Regular cardiac myocyte (primary cell): ENCODE results near the gene NEFH. TPM values are rescaled to one million over a fixed set of nuclear protein-coding genes. Genes with fewer than 3 reads are reported as not detected.

Experiments
- total RNA-seq: library from RNA; depleted of rRNA; stranded (reverse); fragments of >200 nt; gene quantifications from 2 replicates; pipeline ENCODE4 v1.2.3, GENCODE V29; 2014

NEFH gene, protein sequence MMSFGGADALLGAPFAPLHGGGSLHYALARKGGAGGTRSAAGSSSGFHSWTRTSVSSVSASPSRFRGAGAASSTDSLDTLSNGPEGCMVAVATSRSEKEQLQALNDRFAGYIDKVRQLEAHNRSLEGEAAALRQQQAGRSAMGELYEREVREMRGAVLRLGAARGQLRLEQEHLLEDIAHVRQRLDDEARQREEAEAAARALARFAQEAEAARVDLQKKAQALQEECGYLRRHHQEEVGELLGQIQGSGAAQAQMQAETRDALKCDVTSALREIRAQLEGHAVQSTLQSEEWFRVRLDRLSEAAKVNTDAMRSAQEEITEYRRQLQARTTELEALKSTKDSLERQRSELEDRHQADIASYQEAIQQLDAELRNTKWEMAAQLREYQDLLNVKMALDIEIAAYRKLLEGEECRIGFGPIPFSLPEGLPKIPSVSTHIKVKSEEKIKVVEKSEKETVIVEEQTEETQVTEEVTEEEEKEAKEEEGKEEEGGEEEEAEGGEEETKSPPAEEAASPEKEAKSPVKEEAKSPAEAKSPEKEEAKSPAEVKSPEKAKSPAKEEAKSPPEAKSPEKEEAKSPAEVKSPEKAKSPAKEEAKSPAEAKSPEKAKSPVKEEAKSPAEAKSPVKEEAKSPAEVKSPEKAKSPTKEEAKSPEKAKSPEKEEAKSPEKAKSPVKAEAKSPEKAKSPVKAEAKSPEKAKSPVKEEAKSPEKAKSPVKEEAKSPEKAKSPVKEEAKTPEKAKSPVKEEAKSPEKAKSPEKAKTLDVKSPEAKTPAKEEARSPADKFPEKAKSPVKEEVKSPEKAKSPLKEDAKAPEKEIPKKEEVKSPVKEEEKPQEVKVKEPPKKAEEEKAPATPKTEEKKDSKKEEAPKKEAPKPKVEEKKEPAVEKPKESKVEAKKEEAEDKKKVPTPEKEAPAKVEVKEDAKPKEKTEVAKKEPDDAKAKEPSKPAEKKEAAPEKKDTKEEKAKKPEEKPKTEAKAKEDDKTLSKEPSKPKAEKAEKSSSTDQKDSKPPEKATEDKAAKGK
- under 0.01 and 1.7 TPM in 2 replicates for total RNA-seq

GRCh38 chr22:29479417-29480261, at the start of gene NEFH:
Gene NEFH, plus strand, starts transcription at chr22:29480218. Its CDS starts 45 bp downstream, at chr22:29480263.

GRCh38 chr22:29438283-29438682, 41.7 kb upstream of the NEFH start, which contains the start of gene RFPL1:
Gene RFPL1, plus strand, starts transcription at chr22:29438583.

Other genes starting within 250 kb of the NEFH start
- gene RHBDD3, start 212.2 kb upstream of the NEFH start, total RNA-seq, result 14.0 and 17.5 TPM in 2 replicates
- gene EWSR1, start 211.9 kb upstream of the NEFH start, total RNA-seq, result 78.9 and 202 TPM in 2 replicates
- 7.6 and 12.5 TPM in 2 replicates for gene GAS2L1, start 173.6 kb upstream of the NEFH start, total RNA-seq
- gene RASL10A, start 164.5 kb upstream of the NEFH start, total RNA-seq, result not detected in 2 replicates
- gene AP1B1, start 91.6 kb upstream of the NEFH start, total RNA-seq, result 39.7 and 67.7 TPM in 2 replicates
- gene RFPL1, start 41.6 kb upstream of the NEFH start, total RNA-seq, result not detected in 2 replicates
- 47.1 and 51.6 TPM in 2 replicates for gene THOC5, start 73.5 kb downstream of the NEFH start, total RNA-seq
- gene NIPSNAP1, start 100.9 kb downstream of the NEFH start, total RNA-seq, result 42.6 and 52.1 TPM in 2 replicates
- 68.2 and 129 TPM in 2 replicates for gene NF2, start 123.4 kb downstream of the NEFH start, total RNA-seq
- gene CABP7, start 239.8 kb downstream of the NEFH start, total RNA-seq, result not detected in 2 replicates